Skeletal muscle satellite cell (primary cell): ENCODE data around the gene HLX. TPM values are rescaled to one million over a fixed set of nuclear protein-coding genes. Genes with fewer than 3 reads are reported as not detected.

Experiments used
- H3K27me3 ChIP-seq: 2 replicates; pipeline ENCODE4 v1.7.0; 2013; ENCODE audit warnings: low read length; ENCODE audit not compliant: control insufficient read depth, insufficient read depth
- H3K36me3 ChIP-seq: 2 replicates; pipeline ENCODE4 v1.7.0; 2013; ENCODE audit warnings: mild to moderate bottlenecking, control low read depth, low read length; ENCODE audit not compliant: insufficient read depth
- H3K4me1 ChIP-seq: 2 replicates; pipeline ENCODE4 v1.7.0; 2013; ENCODE audit warnings: low read length; ENCODE audit not compliant: control insufficient read depth, insufficient read depth
- H3K4me2 ChIP-seq: 2 replicates; pipeline ENCODE4 v1.7.0; 2013; ENCODE audit warnings: mild to moderate bottlenecking, low read length
- H3K4me3 ChIP-seq: 2 replicates; pipeline ENCODE4 v1.7.0; 2013; ENCODE audit warnings: low read length
- H3K9ac ChIP-seq: 2 replicates; pipeline ENCODE4 v1.7.0; 2013; ENCODE audit warnings: mild to moderate bottlenecking, low read depth, low read length, moderate library complexity
- H3K9me3 ChIP-seq: replicated peaks from 2 replicates; pipeline ENCODE4 v1.7.0; 2013; ENCODE audit warnings: mild to moderate bottlenecking, control low read depth, low read length
- total RNA-seq: library from RNA; depleted of rRNA; stranded (reverse); fragments of >200 nt; gene quantifications from 2 replicates; pipeline ENCODE4 v1.2.3, GENCODE V29; 2012; rRNA removed

HLX gene
- 3.8 and 3.9 TPM in 2 replicates for total RNA-seq

- Histone ChIP-seq H3K9me3 (no peaks in the 10 kb centered on the region), H3K4me3 (peak within 1 kb of the TSS; percentile 94), H3K4me2 (peak within 1 kb of the TSS; percentile 94), H3K9ac (peak within 1 kb of the TSS; percentile 98), H3K27me3 (no peaks in the 10 kb centered on the region), H3K4me1 (peaks cover 29% of the 10 kb centered on the region), H3K36me3 (peaks cover 19% of the 10 kb centered on the region)
Observed at GRCh38 chr1:220879076-220879508, at the start of gene HLX. HLX (plus strand) TSS chr1:220879443; CDS start chr1:220879858, 415 bp downstream.

- Histone ChIP-seq H3K27me3 (no peaks in the 10 kb centered on the region), H3K4me3 (no peak overlapping the region), H3K4me1 (no peaks in the 10 kb centered on the region), H3K9ac (no peak overlapping the region), H3K36me3 (no peaks in the 10 kb centered on the region), H3K9me3 (no peaks in the 10 kb centered on the region), H3K4me2 (no peak overlapping the region)
Observed at GRCh38 chr1:220833436-220833835, 45.8 kb upstream of the HLX start.

GRCh38 chr1:220834155-220834870, 44.9 kb upstream of the HLX start:
- Histone ChIP-seq H3K4me3 (no peak overlapping the region), H3K27me3 (no peaks in the 10 kb centered on the region), H3K4me2 (no peak overlapping the region), H3K9me3 (no peaks in the 10 kb centered on the region), H3K9ac (no peak overlapping the region), H3K36me3 (no peaks in the 10 kb centered on the region), H3K4me1 (no peaks in the 10 kb centered on the region)

- no peak overlapping the region for H3K9ac ChIP-seq
- no peak overlapping the region for H3K4me3 ChIP-seq
- no peaks in the 10 kb centered on the region for H3K36me3 ChIP-seq
- H3K4me1 ChIP-seq, result no peaks in the 10 kb centered on the region
- no peaks in the 10 kb centered on the region for H3K27me3 ChIP-seq
- H3K9me3 ChIP-seq, result no peaks in the 10 kb centered on the region
- H3K4me2 ChIP-seq, result no peak overlapping the region
Observed at GRCh38 chr1:220838578-220838977, 40.7 kb upstream of the HLX start.

- no peaks in the 10 kb centered on the region for H3K9me3 ChIP-seq
- no peaks in the 10 kb centered on the region for H3K27me3 ChIP-seq
- no peak overlapping the region for H3K9ac ChIP-seq
- no peaks in the 10 kb centered on the region for H3K36me3 ChIP-seq
- no peaks in the 10 kb centered on the region for H3K4me1 ChIP-seq
- no peak overlapping the region for H3K4me3 ChIP-seq
- H3K4me2 ChIP-seq, result no peak overlapping the region
Observed at GRCh38 chr1:220839474-220839873, 39.8 kb upstream of the HLX start.

GRCh38 chr1:220841293-220841692, 38.0 kb upstream of the HLX start:
- no peak overlapping the region for H3K4me3 ChIP-seq
- no peaks in the 10 kb centered on the region for H3K36me3 ChIP-seq
- H3K4me1 ChIP-seq, result no peaks in the 10 kb centered on the region
- H3K9ac ChIP-seq, result no peak overlapping the region
- H3K27me3 ChIP-seq, result no peaks in the 10 kb centered on the region
- no peak overlapping the region for H3K4me2 ChIP-seq
- H3K9me3 ChIP-seq, result no peaks in the 10 kb centered on the region

- Histone ChIP-seq H3K4me2 (no peak overlapping the region), H3K36me3 (no peaks in the 10 kb centered on the region), H3K4me3 (no peak overlapping the region), H3K9me3 (no peaks in the 10 kb centered on the region), H3K4me1 (no peaks in the 10 kb centered on the region), H3K9ac (no peak overlapping the region), H3K27me3 (no peaks in the 10 kb centered on the region)
Observed at GRCh38 chr1:220843481-220844011, 35.7 kb upstream of the HLX start.

- no peaks in the 10 kb centered on the region for H3K9me3 ChIP-seq
- H3K4me2 ChIP-seq, result no peak overlapping the region
- no peaks in the 10 kb centered on the region for H3K36me3 ChIP-seq
- H3K9ac ChIP-seq, result no peak overlapping the region
- H3K27me3 ChIP-seq, result no peaks in the 10 kb centered on the region
- H3K4me1 ChIP-seq, result no peaks in the 10 kb centered on the region
- H3K4me3 ChIP-seq, result no peak overlapping the region
Observed at GRCh38 chr1:220852408-220852807, 26.8 kb upstream of the HLX start.

GRCh38 chr1:220872296-220872695, 6.9 kb upstream of the HLX start:
- no peak overlapping the region for H3K4me2 ChIP-seq
- H3K36me3 ChIP-seq, result no peaks in the 10 kb centered on the region
- H3K9me3 ChIP-seq, result no peaks in the 10 kb centered on the region
- no peaks in the 10 kb centered on the region for H3K27me3 ChIP-seq
- H3K4me3 ChIP-seq, result no peak overlapping the region
- H3K9ac ChIP-seq, result no peak overlapping the region
- peaks cover 2% of the 10 kb centered on the region for H3K4me1 ChIP-seq

- Histone ChIP-seq H3K9me3 (no peaks in the 10 kb centered on the region), H3K9ac (no peak overlapping the region), H3K4me3 (no peak overlapping the region), H3K27me3 (no peaks in the 10 kb centered on the region), H3K36me3 (no peaks in the 10 kb centered on the region), H3K4me1 (peaks cover 2% of the 10 kb centered on the region), H3K4me2 (no peak overlapping the region)
Observed at GRCh38 chr1:220873087-220873486, 6.2 kb upstream of the HLX start.

GRCh38 chr1:220873868-220874655, 5.2 kb upstream of the HLX start:
- Histone ChIP-seq H3K4me3 (no peak overlapping the region), H3K9me3 (no peaks in the 10 kb centered on the region), H3K27me3 (no peaks in the 10 kb centered on the region), H3K4me2 (no peak overlapping the region), H3K4me1 (peaks cover 10% of the 10 kb centered on the region), H3K36me3 (no peaks in the 10 kb centered on the region), H3K9ac (no peak overlapping the region)
